ENCODE results near the gene RIPPLY2. TPM values are rescaled to one million over a fixed set of nuclear protein-coding genes. Genes with fewer than 3 reads are reported as not detected.

The RIPPLY2 gene
- total RNA-seq, 1 donor from 2014 or later = 1.6 TPM

GRCh38 chr6:83872386-83873118 is 19.4 kb downstream of the RIPPLY2 start:
- Histone ChIP-seq H3K27ac (ENCODE audit: low read depth, low read length) (no peak overlapping the region), H3K9ac (ENCODE audit: low read depth in 1 of 3, low read length in 3 of 3) (no peak overlapping the region), H3K4me1 (ENCODE audit: control insufficient read depth in 3 of 3, insufficient read depth in 3 of 3, low read length in 3 of 3) (no peaks in the 10 kb centered on the region), H3K36me3 (ENCODE audit: control insufficient read depth in 3 of 3, insufficient read depth in 3 of 3, low read length in 3 of 3) (peaks cover 0 to under 1% (median 0%) of the 10 kb centered on the region in 3 donors), H3K27me3 (ENCODE audit: control insufficient read depth in 3 of 3, insufficient read depth in 3 of 3, low read length in 3 of 3) (no peaks in the 10 kb centered on the region), H3K4me3 (ENCODE audit: low read length in 3 of 3) (no peak overlapping the region), H3K9me3 (ENCODE audit: control insufficient read depth in 3 of 3, low read length in 3 of 3) (no peaks in the 10 kb centered on the region)

DNA sequence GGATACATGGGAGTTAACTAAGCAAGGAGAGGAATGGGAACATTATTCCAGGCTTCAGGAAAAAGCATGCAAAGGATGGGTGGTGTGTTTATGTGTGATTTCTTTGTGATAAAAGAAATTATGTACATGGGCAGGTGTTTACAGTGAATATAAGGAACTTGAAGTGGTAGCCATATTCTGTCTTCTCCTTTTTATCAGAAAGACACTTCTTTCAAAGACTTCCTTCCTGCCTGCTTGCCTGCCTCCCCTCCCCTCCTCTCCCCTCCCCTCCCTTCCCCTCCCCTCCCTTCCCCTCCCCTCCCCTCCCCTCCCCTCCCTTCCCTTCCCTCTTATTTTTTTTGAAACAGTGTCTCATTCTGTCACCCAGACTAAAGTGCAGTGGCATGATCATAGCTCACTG is 20.7 kb downstream of the RIPPLY2 start:
- Histone ChIP-seq H3K4me3 (ENCODE audit: low read length in 3 of 3) (no peak overlapping the region), H3K36me3 (ENCODE audit: control insufficient read depth in 3 of 3, insufficient read depth in 3 of 3, low read length in 3 of 3) (no peaks in the 10 kb centered on the region), H3K27ac (ENCODE audit: low read depth, low read length) (no peak overlapping the region), H3K27me3 (ENCODE audit: control insufficient read depth in 3 of 3, insufficient read depth in 3 of 3, low read length in 3 of 3) (no peaks in the 10 kb centered on the region), H3K9ac (ENCODE audit: low read depth in 1 of 3, low read length in 3 of 3) (no peak overlapping the region), H3K9me3 (ENCODE audit: control insufficient read depth in 3 of 3, low read length in 3 of 3) (no peaks in the 10 kb centered on the region), H3K4me1 (ENCODE audit: control insufficient read depth in 3 of 3, insufficient read depth in 3 of 3, low read length in 3 of 3) (no peaks in the 10 kb centered on the region)

DNA sequence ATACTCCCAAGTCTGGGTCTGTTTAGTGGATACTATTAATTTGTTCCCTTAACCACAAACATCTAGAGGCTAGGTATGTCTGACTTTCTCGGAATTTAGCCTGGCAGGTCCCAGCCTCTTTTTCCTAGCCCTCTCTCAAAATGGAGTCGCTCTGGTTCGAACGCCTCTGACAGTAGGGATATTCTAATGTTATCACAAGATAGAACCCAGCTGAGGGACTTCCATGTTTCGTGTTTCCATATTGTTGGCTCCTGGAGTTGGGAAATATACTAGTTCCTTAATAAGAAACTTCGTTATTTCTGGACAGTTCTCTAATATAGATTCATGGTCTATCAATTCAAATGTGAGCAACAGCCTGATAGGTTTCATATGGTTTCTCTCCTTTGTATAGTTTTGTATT is 22.7 kb downstream of the RIPPLY2 start:
- Histone ChIP-seq H3K27ac (ENCODE audit: low read depth, low read length) (no peak overlapping the region), H3K4me1 (ENCODE audit: control insufficient read depth in 3 of 3, insufficient read depth in 3 of 3, low read length in 3 of 3) (no peaks in the 10 kb centered on the region), H3K36me3 (ENCODE audit: control insufficient read depth in 3 of 3, insufficient read depth in 3 of 3, low read length in 3 of 3) (no peaks in the 10 kb centered on the region), H3K9me3 (ENCODE audit: control insufficient read depth in 3 of 3, low read length in 3 of 3) (no peaks in the 10 kb centered on the region), H3K4me3 (ENCODE audit: low read length in 3 of 3) (no peak overlapping the region), H3K27me3 (ENCODE audit: control insufficient read depth in 3 of 3, insufficient read depth in 3 of 3, low read length in 3 of 3) (no peaks in the 10 kb centered on the region), H3K9ac (ENCODE audit: low read depth in 1 of 3, low read length in 3 of 3) (no peak overlapping the region)

GRCh38 chr6:83878902-83879644 is 25.9 kb downstream of the RIPPLY2 start:
- Histone ChIP-seq H3K4me1 (ENCODE audit: control insufficient read depth in 3 of 3, insufficient read depth in 3 of 3, low read length in 3 of 3) (no peaks in the 10 kb centered on the region), H3K4me3 (ENCODE audit: low read length in 3 of 3) (no peak overlapping the region), H3K9me3 (ENCODE audit: control insufficient read depth in 3 of 3, low read length in 3 of 3) (no peaks in the 10 kb centered on the region), H3K27me3 (ENCODE audit: control insufficient read depth in 3 of 3, insufficient read depth in 3 of 3, low read length in 3 of 3) (no peaks in the 10 kb centered on the region), H3K9ac (ENCODE audit: low read depth in 1 of 3, low read length in 3 of 3) (no peak overlapping the region), H3K36me3 (ENCODE audit: control insufficient read depth in 3 of 3, insufficient read depth in 3 of 3, low read length in 3 of 3) (no peaks in the 10 kb centered on the region), H3K27ac (ENCODE audit: low read depth, low read length) (no peak overlapping the region)

DNA sequence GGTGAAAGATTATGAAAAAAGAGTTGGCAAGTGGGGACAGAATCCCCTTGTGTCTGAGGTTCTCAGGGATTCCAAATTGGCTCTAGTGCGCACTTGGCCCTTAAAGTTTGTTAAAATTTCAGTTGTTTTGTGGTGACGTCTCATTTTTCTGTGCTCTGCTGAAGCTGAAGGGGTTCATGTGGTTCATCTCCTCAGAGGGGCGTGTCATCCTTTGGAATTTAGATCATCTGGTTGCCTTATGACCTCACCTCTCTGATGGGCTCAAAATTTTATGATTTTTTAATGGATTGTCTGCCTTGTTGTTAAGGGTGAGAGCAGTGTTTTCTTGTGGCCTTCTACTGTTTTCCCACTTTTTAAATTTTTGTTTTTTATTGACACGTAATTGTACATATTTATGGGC is 26.6 kb downstream of the RIPPLY2 start:
- Histone ChIP-seq H3K27ac (ENCODE audit: low read depth, low read length) (no peak overlapping the region), H3K27me3 (ENCODE audit: control insufficient read depth in 3 of 3, insufficient read depth in 3 of 3, low read length in 3 of 3) (no peaks in the 10 kb centered on the region), H3K4me1 (ENCODE audit: control insufficient read depth in 3 of 3, insufficient read depth in 3 of 3, low read length in 3 of 3) (no peaks in the 10 kb centered on the region), H3K36me3 (ENCODE audit: control insufficient read depth in 3 of 3, insufficient read depth in 3 of 3, low read length in 3 of 3) (no peaks in the 10 kb centered on the region), H3K9ac (ENCODE audit: low read depth in 1 of 3, low read length in 3 of 3) (no peak overlapping the region), H3K9me3 (ENCODE audit: control insufficient read depth in 3 of 3, low read length in 3 of 3) (no peaks in the 10 kb centered on the region), H3K4me3 (ENCODE audit: low read length in 3 of 3) (no peak overlapping the region)

- H3K4me3 ChIP-seq (ENCODE audit: low read length in 3 of 3) = no peak overlapping the region
- H3K27me3 ChIP-seq (ENCODE audit: control insufficient read depth in 3 of 3, insufficient read depth in 3 of 3, low read length in 3 of 3) = no peaks in the 10 kb centered on the region
- H3K27ac ChIP-seq (ENCODE audit: low read depth, low read length) = no peak overlapping the region
- H3K9me3 ChIP-seq (ENCODE audit: control insufficient read depth in 3 of 3, low read length in 3 of 3) = no peaks in the 10 kb centered on the region
- no peak overlapping the region for H3K9ac ChIP-seq (ENCODE audit: low read depth in 1 of 3, low read length in 3 of 3)
- no peaks in the 10 kb centered on the region for H3K4me1 ChIP-seq (ENCODE audit: control insufficient read depth in 3 of 3, insufficient read depth in 3 of 3, low read length in 3 of 3)
- H3K36me3 ChIP-seq (ENCODE audit: control insufficient read depth in 3 of 3, insufficient read depth in 3 of 3, low read length in 3 of 3) = no peaks in the 10 kb centered on the region
Measured at GRCh38 chr6:83883240-83883639, 30.1 kb downstream of the RIPPLY2 start.

DNA sequence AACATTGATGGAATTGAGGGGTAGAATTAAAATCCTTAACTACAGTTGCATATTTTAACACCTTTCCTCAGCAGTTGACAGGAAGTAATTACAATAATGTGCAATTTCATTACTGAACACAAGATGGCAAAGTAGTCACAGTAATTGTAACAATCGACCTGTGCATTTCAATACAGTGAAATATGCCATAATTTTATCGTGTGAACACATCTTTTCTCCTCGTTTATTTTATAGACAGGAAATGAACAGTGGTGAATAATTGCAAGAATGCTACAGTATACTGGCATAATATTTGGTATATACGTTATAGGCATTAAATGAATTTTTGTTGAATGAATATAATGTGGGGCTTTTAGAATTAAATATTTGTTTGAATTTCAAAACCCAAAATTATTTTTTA is 31.4 kb downstream of the RIPPLY2 start:
- H3K4me3 ChIP-seq (ENCODE audit: low read length in 3 of 3) = no peak overlapping the region
- H3K9ac ChIP-seq (ENCODE audit: low read depth in 1 of 3, low read length in 3 of 3) = no peak overlapping the region
- H3K27me3 ChIP-seq (ENCODE audit: control insufficient read depth in 3 of 3, insufficient read depth in 3 of 3, low read length in 3 of 3) = no peaks in the 10 kb centered on the region
- H3K36me3 ChIP-seq (ENCODE audit: control insufficient read depth in 3 of 3, insufficient read depth in 3 of 3, low read length in 3 of 3) = no peaks in the 10 kb centered on the region
- H3K4me1 ChIP-seq (ENCODE audit: control insufficient read depth in 3 of 3, insufficient read depth in 3 of 3, low read length in 3 of 3) = no peaks in the 10 kb centered on the region
- no peaks in the 10 kb centered on the region for H3K9me3 ChIP-seq (ENCODE audit: control insufficient read depth in 3 of 3, low read length in 3 of 3)
- H3K27ac ChIP-seq (ENCODE audit: low read depth, low read length) = no peak overlapping the region

DNA sequence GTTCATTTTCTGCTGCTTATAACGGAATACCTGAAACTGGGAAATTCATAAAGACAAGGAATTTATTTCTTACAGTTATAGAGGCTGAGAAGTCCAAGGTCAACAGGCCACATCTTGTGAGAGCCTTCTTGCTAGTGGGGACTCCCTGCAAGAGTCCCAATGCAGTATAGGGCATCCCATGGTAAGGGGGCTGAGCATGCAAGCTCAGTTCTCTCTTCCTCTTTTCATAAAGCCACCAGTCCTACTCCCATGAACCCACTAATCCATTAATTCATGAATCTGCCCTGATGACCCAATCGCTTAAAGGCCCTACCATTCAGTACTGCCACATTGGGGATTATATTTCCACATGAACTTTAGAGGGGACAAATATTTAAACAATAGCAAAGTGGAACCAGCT is 32.8 kb downstream of the RIPPLY2 start:
- H3K27me3 ChIP-seq (ENCODE audit: control insufficient read depth in 3 of 3, insufficient read depth in 3 of 3, low read length in 3 of 3) = no peaks in the 10 kb centered on the region
- H3K9me3 ChIP-seq (ENCODE audit: control insufficient read depth in 3 of 3, low read length in 3 of 3) = no peaks in the 10 kb centered on the region
- no peak overlapping the region for H3K27ac ChIP-seq (ENCODE audit: low read depth, low read length)
- no peak overlapping the region for H3K9ac ChIP-seq (ENCODE audit: low read depth in 1 of 3, low read length in 3 of 3)
- no peaks in the 10 kb centered on the region for H3K36me3 ChIP-seq (ENCODE audit: control insufficient read depth in 3 of 3, insufficient read depth in 3 of 3, low read length in 3 of 3)
- no peak overlapping the region for H3K4me3 ChIP-seq (ENCODE audit: low read length in 3 of 3)
- H3K4me1 ChIP-seq (ENCODE audit: control insufficient read depth in 3 of 3, insufficient read depth in 3 of 3, low read length in 3 of 3) = no peaks in the 10 kb centered on the region

DNA sequence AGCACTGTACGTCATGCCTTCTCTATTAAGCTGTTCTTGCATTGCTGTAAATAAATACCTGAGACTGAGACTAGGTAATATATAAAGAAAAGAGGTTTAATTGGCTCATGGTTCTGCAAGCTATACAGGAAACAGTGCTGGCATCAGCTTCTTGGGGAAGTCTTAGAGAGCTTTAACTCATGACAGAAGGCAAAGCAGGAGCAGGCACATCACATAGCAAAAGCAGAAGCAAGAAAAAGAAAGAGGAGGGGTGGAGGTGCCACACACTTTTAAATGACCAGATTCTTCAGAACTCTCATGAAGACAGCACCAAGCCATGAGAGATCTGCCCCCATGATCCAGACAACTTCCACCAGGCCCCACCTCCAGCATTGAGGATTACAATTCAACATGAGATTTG is 36.5 kb downstream of the RIPPLY2 start:
- H3K27me3 ChIP-seq (ENCODE audit: control insufficient read depth in 3 of 3, insufficient read depth in 3 of 3, low read length in 3 of 3) = no peaks in the 10 kb centered on the region
- H3K27ac ChIP-seq (ENCODE audit: low read depth, low read length) = no peak overlapping the region
- no peaks in the 10 kb centered on the region for H3K36me3 ChIP-seq (ENCODE audit: control insufficient read depth in 3 of 3, insufficient read depth in 3 of 3, low read length in 3 of 3)
- H3K9me3 ChIP-seq (ENCODE audit: control insufficient read depth in 3 of 3, low read length in 3 of 3) = no peaks in the 10 kb centered on the region
- no peak overlapping the region for H3K9ac ChIP-seq (ENCODE audit: low read depth in 1 of 3, low read length in 3 of 3)
- H3K4me1 ChIP-seq (ENCODE audit: control insufficient read depth in 3 of 3, insufficient read depth in 3 of 3, low read length in 3 of 3) = no peaks in the 10 kb centered on the region
- H3K4me3 ChIP-seq (ENCODE audit: low read length in 3 of 3) = no peak overlapping the region

DNA sequence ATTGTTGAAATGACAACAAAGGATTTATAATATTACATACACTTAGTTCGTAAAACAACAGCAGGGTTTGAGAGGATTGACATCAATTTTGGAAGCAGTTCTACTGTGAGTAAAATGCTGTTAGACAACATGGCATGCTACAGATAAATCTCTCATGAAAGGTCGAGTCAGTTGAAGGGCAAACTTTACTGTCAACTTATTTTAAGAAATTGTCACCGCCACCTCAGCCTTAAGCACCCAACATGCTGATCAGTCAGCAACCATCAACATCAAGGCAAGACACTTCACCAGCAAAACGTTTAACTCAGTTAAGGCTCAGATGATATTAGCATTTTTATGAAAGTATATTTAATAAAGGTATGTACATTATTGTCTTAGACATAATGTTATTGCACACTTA is 37.4 kb downstream of the RIPPLY2 start:
- Histone ChIP-seq H3K36me3 (ENCODE audit: control insufficient read depth in 3 of 3, insufficient read depth in 3 of 3, low read length in 3 of 3) (no peaks in the 10 kb centered on the region), H3K27me3 (ENCODE audit: control insufficient read depth in 3 of 3, insufficient read depth in 3 of 3, low read length in 3 of 3) (no peaks in the 10 kb centered on the region), H3K27ac (ENCODE audit: low read depth, low read length) (no peak overlapping the region), H3K9me3 (ENCODE audit: control insufficient read depth in 3 of 3, low read length in 3 of 3) (no peaks in the 10 kb centered on the region), H3K4me3 (ENCODE audit: low read length in 3 of 3) (no peak overlapping the region), H3K4me1 (ENCODE audit: control insufficient read depth in 3 of 3, insufficient read depth in 3 of 3, low read length in 3 of 3) (no peaks in the 10 kb centered on the region), H3K9ac (ENCODE audit: low read depth in 1 of 3, low read length in 3 of 3) (no peak overlapping the region)

All from skeletal muscle tissue (tissue), 4 donors.